HG03095 (cell line): ENCODE data around the gene SUGCT.

ENCODE experiments used
- ATAC-seq: cut with Tn5 transposase; IDR thresholded peaks from one replicate; pipeline ENCODE4 v1.9.1; 2021; ENCODE audit warnings: moderate library complexity; ENCODE audit not compliant: unreplicated experiment

The SUGCT gene

GRCh38 chr7:40843338-40843985 lies 708.7 kb downstream of the SUGCT start:
- no peak for ATAC-seq

DNA sequence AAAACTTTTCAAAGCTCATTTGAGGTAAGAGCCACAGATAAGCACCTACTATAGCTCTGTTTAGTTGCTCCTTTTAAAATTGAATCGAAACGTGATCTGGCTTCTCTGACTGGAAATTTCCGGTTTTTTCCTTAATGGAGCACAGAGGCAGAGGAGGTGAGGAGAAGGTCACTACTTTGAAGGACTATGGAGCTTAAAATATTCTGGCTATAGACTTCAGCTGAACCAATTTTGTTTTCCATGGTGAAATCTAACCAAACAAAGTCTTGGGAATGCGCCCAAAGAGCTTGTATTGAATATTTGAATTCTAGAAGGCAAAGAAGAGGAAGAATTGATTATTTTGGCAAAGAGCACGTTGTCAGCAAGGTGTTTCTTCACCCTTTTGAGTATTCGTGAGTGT lies 711.1 kb downstream of the SUGCT start:
- ATAC-seq: no peak

DNA sequence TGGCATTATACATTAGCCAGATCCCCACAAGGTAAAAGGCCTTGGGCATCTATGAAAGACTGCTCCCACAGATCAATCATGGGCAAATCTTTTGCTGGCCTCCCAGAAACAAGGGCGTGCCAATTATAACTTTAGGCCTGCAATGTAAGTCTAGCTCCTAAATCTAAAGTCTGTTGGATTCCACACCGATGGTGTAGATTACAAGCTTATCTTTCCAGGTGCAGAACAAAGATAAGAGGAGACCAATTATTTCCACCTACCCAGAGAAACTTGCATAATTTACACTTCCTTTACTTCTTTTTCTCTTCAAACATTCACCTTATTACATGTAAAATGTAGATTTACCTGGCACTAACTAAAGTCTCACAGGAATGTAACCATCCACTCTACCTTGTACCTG lies 713.1 kb downstream of the SUGCT start:
- no peak for ATAC-seq

DNA sequence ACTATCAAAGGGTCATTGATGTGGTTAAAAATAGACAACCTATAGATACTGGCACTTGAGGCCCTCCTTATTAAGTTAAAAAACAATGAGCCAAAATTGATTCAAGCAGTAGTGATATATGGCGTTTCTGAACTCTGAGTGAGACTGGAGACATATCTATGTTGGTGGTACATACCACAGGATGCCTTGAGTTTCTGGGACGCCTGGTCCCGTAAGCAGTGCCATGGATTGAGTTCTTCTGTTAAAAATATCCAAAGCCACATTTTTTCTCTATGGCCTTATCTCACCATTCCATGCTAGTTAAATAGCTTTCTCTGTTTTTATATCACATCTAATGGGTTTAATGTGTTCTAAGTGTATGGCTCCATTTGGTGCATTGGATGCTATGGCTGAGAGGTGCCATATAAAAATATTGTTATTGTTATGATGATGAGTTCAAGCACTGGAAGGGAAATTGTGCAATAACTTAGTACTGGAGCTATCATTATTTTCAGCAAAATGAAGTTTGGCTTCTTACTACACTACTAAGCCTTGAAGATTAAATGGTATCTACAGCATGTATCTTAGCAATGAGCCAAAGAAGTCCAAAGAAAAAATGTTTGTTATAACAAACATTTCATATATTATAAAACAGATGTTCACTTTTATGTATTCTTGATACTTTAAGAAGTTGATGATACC lies 713.9 kb downstream of the SUGCT start:
- ATAC-seq: no peak

DNA sequence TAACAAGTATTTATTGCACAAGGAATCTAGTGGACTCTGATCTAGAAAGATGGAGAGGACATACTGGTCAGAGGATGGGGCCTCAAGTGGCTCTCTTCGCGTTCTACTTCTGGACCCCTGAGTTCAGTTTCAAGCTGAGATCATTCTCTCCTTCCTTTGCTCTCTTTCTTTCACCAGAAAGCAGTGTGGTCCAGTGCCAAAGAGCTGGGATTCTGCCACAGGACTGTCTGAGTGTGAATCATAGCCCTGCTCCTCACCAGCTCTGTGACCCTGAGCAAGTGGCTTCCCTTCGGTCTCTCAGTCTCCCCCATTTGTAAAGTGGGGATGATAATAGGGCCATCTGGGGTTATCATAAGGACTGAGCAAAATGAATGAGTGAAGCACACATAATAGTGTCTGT lies 715.2 kb downstream of the SUGCT start:
- ATAC-seq: no peak

GRCh38 chr7:40851001-40851400 lies 716.2 kb downstream of the SUGCT start:
- ATAC-seq: no peak

DNA sequence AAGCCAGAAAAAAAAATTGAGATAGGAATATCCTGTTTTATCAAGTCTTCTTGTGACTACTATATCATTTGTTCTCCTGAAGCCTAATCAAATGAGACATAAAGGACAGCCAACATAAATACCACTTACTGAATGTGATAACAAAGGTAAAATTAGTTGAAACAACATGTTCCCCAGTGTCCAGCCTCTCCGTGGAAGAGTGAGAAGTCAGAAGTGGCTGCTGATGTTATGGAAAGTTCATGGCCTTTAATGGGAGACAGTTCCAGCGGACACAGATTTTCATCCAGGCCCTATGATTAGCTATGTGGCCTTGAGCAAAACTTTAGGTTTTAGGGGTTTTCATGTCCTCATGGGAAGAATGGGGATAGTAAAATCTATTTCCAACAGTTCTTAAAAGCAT lies 724.3 kb downstream of the SUGCT start:
- ATAC-seq: no peak

DNA sequence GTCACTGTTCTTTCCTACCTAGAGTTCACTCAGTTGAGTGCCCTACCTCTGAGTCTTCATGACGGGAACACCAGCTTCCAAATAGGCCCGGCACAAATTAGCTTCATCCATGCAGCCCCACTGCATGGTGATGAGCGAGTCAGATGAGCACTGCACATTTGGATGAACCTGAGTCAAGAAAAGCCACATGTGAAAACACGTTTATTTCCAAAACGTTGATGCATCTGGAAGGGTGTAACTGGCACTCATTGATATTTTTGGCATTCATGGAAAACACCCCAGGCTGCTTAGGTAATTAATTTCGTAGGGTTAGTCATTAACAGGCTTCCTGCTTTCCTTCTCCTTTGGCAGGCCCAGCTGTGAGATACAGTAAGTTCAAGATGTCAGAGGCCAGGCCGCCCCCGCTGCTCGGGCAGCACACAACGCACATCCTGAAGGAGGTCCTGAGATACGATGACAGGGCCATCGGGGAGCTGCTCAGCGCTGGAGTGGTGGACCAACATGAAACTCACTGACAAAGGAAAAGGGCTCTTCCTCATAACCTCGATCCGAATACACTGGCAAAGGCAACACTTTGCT lies 725.2 kb downstream of the SUGCT start:
- ATAC-seq: no peak

DNA sequence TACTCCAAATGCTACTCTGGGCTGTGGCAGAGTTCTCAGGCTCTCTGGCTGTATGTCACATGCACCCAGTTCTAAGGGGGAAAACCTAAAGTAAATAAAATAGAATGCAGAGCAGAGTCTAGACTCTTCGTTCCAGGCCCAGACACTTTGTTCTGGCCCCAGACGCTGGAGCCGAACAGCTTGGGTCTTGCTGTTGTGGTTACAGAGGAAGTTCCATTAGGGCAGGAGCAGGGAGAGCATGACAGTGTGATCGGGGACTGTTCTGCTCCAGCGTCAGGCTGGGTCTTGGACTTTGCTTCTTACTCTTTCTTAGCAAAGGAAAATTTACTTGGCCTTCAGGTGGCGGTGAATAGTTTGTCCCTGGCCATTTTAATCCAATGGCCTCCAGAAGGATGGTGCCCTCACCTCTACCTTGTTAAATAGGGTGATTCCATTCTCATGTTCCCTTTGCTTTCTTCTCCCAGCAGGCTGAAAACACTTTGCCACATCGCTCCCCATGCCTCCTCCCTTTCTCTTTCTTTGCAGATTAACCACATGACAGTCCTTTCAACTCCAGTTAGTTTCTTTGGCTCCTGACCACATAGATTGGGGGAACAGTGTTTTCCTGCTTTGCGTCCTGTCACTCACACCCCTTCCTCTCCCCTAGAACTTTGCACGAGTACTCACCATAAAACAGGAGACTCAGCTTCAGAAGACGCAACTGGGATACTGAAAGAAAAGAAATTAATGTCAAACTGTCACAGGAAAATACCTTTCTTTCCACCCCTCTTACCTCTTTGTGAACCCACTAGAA lies 730.8 kb downstream of the SUGCT start:
- no peak for ATAC-seq

DNA sequence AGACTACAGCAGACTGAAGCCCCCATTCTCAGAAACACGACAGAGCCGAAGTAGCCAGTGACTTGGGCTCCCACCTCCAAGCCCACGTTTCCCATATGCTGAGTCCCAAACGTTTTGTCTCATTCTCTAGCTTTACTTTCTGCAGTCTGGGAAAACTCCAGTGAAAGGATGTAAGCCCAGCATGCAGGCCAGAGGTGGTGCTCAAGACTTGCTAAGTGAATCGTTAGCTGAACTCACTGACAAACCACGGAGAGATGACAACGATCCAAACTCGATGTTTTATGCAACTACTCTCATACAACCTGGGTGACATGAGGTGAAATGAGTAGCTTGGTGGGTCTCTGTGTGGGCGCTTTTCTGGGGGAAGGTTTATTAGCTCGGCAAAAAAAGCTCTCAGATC lies 731.8 kb downstream of the SUGCT start:
- no peak for ATAC-seq

DNA sequence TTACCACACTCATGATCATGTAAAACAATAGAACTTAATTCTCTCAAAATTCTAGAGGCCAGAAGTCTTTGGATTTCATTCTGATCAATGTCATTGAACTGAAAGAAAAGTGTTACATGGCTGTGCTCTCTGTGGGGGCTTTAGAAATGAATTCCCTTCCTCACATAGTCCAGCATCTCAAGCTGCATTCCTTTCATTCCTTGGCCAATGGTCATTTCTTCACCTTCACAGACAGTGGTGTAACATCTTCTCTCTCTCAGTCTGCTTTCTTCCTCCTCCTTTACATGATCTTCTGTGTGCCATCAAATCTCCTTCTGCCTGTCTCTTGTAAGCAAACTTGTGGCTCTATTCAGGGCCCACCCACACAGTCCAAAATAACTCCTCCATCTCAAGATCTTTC lies 735.3 kb downstream of the SUGCT start:
- no peak for ATAC-seq

GRCh38 chr7:40873248-40873647 lies 738.4 kb downstream of the SUGCT start:
- no peak for ATAC-seq

- no peak for ATAC-seq
Observed at GRCh38 chr7:40874756-40875155, 740.0 kb downstream of the SUGCT start.

GRCh38 chr7:40876601-40877000 lies 741.8 kb downstream of the SUGCT start:
- no peak for ATAC-seq

DNA sequence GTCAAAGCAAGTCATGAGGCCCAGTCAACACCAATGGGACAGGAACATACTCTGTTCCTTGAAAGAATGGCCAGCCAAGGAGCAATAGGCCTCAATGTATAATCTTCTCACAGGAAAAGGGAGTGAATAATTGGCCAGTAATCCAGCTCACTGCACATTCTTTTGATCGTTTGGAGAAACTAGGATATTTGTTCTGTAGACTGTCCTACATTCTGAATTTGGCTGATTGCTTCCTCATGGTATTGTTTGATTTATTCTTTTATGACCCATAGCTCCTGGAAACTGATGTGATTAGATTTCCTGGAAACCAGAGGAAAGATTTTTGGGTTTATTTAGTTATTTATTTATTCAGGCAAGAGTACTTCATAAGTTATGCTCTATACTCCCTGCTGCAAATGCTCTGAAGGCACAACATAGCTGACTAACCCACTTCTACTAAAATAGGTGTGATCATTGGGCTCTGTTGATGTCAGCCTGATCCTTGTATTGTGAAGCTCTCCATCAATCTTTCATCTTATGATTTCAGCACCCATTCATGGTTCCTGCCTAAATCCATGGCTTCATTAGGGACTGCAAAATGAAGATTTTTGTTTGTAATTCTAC lies 745.2 kb downstream of the SUGCT start:
- no peak for ATAC-seq

DNA sequence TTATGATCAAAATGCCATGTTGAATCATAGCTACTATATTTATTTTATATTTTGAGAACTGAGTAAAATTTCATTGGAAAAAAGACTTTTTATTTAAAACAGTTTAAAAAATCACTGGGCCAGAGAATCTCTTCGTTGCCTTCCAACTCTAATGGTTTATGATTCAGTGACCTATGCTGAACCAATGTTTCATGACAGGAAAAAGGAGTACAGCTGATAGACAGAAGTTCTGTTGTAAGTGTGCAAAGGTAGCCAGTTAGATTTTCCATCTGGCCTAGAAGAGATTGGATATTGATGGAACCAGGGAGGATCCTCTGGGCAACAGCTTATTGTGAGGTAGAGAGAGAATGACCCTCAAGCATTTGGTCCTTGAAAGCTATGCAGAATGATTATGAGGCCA lies 745.8 kb downstream of the SUGCT start:
- ATAC-seq: no peak

DNA sequence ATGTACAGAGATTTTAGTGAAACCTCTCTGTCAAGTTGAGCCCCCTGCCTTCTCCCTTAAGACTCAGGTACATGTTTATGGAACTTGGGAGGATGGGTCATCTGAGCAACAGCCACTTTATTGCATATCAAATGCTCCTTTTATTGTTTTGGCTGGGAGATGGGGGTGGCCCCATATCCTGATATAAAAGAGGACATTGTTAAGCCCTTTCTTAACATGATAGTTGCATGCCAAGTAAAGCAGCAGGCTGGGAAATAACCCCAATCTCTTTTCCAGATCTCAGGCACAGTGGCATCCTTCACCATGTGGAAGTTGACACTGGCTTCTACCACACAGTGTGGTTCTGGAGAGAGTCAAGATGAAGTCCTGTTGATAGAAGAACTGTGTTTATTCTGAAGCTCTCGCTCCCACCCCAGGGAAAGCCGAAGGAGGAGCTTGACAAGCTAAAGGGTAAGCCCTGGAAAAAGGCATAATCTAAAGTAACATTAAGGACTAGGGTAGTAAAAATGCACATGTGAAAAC lies 746.7 kb downstream of the SUGCT start:
- ATAC-seq: no peak

GRCh38 chr7:40882071-40882658 lies 747.4 kb downstream of the SUGCT start:
- ATAC-seq: no peak

GRCh38 chr7:40883826-40884225 lies 749.0 kb downstream of the SUGCT start:
- ATAC-seq: no peak

GRCh38 chr7:40884241-40884640 lies 749.4 kb downstream of the SUGCT start:
- no peak for ATAC-seq

GRCh38 chr7:40885503-40885902 lies 750.7 kb downstream of the SUGCT start:
- ATAC-seq: no peak
